Activated CD4-positive, alpha-beta T cell treated with anti-CD3 and anti-CD28 coated beads, Interleukin-2, amount 10 ng/mL, durations not matched to agents 7 days and 5 days (primary cell): ENCODE measurements around the gene AGBL4. TPM values are rescaled to one million over a fixed set of nuclear protein-coding genes. Genes with fewer than 3 reads are reported as not detected.
"Not testable (repeated sequence)": the region's sequence is repeated elsewhere in the genome, so short reads cannot be mapped to it uniquely, and the experiment has no call there.

ENCODE experiments used
- CTCF ChIA-PET: fragments of 350-600 bp; sonication (Branson Sonifier 250); formaldehyde crosslinking; loops from one replicate; lab custom pipeline; 2021; ENCODE audit warnings: antibody characterized with exemption; lab: Charles Lee
- POLR2A ChIA-PET: fragments of 350-600 bp; sonication (Branson Sonifier 250); formaldehyde crosslinking; loops from one replicate; lab custom pipeline; 2021; ENCODE audit warnings: antibody characterized with exemption; lab: Charles Lee
- DNase-seq: peaks from one replicate; pipeline ENCODE4 v3.0.0-alpha.2; 2020
- H3K27ac Mint-ChIP-seq: one replicate; pipeline ENCODE4 v1.8.0; 2021; ENCODE audit warnings: mild to moderate bottlenecking, moderate library complexity, mixed read lengths
- H3K27me3 Mint-ChIP-seq: one replicate; pipeline ENCODE4 v1.8.0; 2021; ENCODE audit warnings: mixed read lengths
- H3K36me3 Mint-ChIP-seq: one replicate; pipeline ENCODE4 v1.8.0; 2021; ENCODE audit warnings: low read depth, mixed read lengths
- H3K4me1 Mint-ChIP-seq: one replicate; pipeline ENCODE4 v1.8.0; 2021; ENCODE audit warnings: mixed read lengths
- H3K4me3 Mint-ChIP-seq: one replicate; pipeline ENCODE4 v1.8.0; 2021; ENCODE audit warnings: mild to moderate bottlenecking, moderate library complexity, mixed read lengths
- H3K9me3 Mint-ChIP-seq: one replicate; pipeline ENCODE4 v1.8.0; 2021; ENCODE audit warnings: mixed read lengths
- total RNA-seq, 2 experiments: library from RNA; stranded (reverse); gene quantifications; one replicate each; pipeline ENCODE4 v1.2.3, GENCODE V29; 2021

Gene AGBL4
- total RNA-seq, 2 experiments from 2014 or later, result not detected

- CTCF ChIA-PET, result no interaction called here
- H3K36me3 Mint-ChIP-seq, result no peaks in the 10 kb centered on the region
- H3K4me1 Mint-ChIP-seq, result no peaks in the 10 kb centered on the region
- no peaks in the 10 kb centered on the region for H3K27me3 Mint-ChIP-seq
- H3K9me3 Mint-ChIP-seq, result no peaks in the 10 kb centered on the region
- no peak for DNase-seq
- H3K4me3 Mint-ChIP-seq, result no peak overlapping the region
- no peak overlapping the region for H3K27ac Mint-ChIP-seq
- POLR2A ChIA-PET, result no interaction called here
These were observed 169.0 kb downstream of the AGBL4 start for GRCh38 chr1:49854741-49855140.

- peaks cover 46% of the 10 kb centered on the region for H3K9me3 Mint-ChIP-seq
These were observed 181.2 kb downstream of the AGBL4 start for GRCh38 chr1:49842596-49842995.

GRCh38 chr1:49841767-49842166, 182.0 kb downstream of the AGBL4 start:
- H3K9me3 Mint-ChIP-seq, result peaks cover 41% of the 10 kb centered on the region
- POLR2A ChIA-PET, result no interaction called here
- DNase-seq, result no peak
- CTCF ChIA-PET, result no interaction called here
- H3K4me1 Mint-ChIP-seq, result no peaks in the 10 kb centered on the region
- H3K27ac Mint-ChIP-seq, result no peak overlapping the region
- no peaks in the 10 kb centered on the region for H3K27me3 Mint-ChIP-seq
- no peaks in the 10 kb centered on the region for H3K36me3 Mint-ChIP-seq
- no peak overlapping the region for H3K4me3 Mint-ChIP-seq

More at GRCh38 chr1:49842596-49842995, 181.2 kb downstream of the AGBL4 start:
- H3K4me1 Mint-ChIP-seq, result no peaks in the 10 kb centered on the region
- ChIA-PET POLR2A (no interaction called here), CTCF (no interaction called here)
- no peaks in the 10 kb centered on the region for H3K36me3 Mint-ChIP-seq
- H3K27me3 Mint-ChIP-seq, result no peaks in the 10 kb centered on the region
- H3K4me3 Mint-ChIP-seq, result no peak overlapping the region
- DNase-seq, result no peak
- H3K27ac Mint-ChIP-seq, result no peak overlapping the region

- Mint-ChIP-seq H3K4me3 (no peak overlapping the region), H3K36me3 (no peaks in the 10 kb centered on the region), H3K9me3 (peaks cover 8% of the 10 kb centered on the region), H3K27ac (no peak overlapping the region), H3K27me3 (no peaks in the 10 kb centered on the region), H3K4me1 (no peaks in the 10 kb centered on the region)
- CTCF ChIA-PET, result no interaction called here
- no peak for DNase-seq
- POLR2A ChIA-PET, result no interaction called here
These were observed 199.5 kb downstream of the AGBL4 start for GRCh38 chr1:49824261-49824660.

GRCh38 chr1:49817681-49818080, 206.1 kb downstream of the AGBL4 start:
- Mint-ChIP-seq H3K4me3 (no peak overlapping the region), H3K9me3 (no peaks in the 10 kb centered on the region), H3K4me1 (no peaks in the 10 kb centered on the region), H3K27me3 (no peaks in the 10 kb centered on the region), H3K36me3 (no peaks in the 10 kb centered on the region), H3K27ac (no peak overlapping the region)
- POLR2A ChIA-PET, result no interaction called here
- CTCF ChIA-PET, result no interaction called here
- no peak for DNase-seq

GRCh38 chr1:49787013-49787412, 236.7 kb downstream of the AGBL4 start:
- H3K4me1 Mint-ChIP-seq, POLR2A ChIA-PET: not testable (repeated sequence)

GRCh38 chr1:49765034-49765433, 258.7 kb downstream of the AGBL4 start:
- no peaks in the 10 kb centered on the region for H3K27me3 Mint-ChIP-seq
- no peak overlapping the region for H3K27ac Mint-ChIP-seq
- no peak overlapping the region for H3K4me3 Mint-ChIP-seq
- CTCF ChIA-PET, result no interaction called here
- peaks cover 17% of the 10 kb centered on the region for H3K9me3 Mint-ChIP-seq
- POLR2A ChIA-PET, result no interaction called here
- DNase-seq, result no peak
- H3K36me3 Mint-ChIP-seq, result no peaks in the 10 kb centered on the region
- H3K4me1 Mint-ChIP-seq, result no peaks in the 10 kb centered on the region

More at GRCh38 chr1:49787013-49787412, 236.7 kb downstream of the AGBL4 start:
- H3K4me3 Mint-ChIP-seq, CTCF ChIA-PET, H3K27me3 Mint-ChIP-seq, H3K36me3 Mint-ChIP-seq, H3K9me3 Mint-ChIP-seq, H3K27ac Mint-ChIP-seq, DNase-seq: not testable (repeated sequence)

GRCh38 chr1:49738118-49738517, 285.6 kb downstream of the AGBL4 start:
- H3K36me3 Mint-ChIP-seq, H3K27ac Mint-ChIP-seq, CTCF ChIA-PET, H3K4me3 Mint-ChIP-seq, POLR2A ChIA-PET, H3K4me1 Mint-ChIP-seq, H3K27me3 Mint-ChIP-seq, DNase-seq: not testable (repeated sequence)
- peaks cover 22% of the 10 kb centered on the region for H3K9me3 Mint-ChIP-seq

GRCh38 chr1:49728377-49728776, 295.4 kb downstream of the AGBL4 start:
- Mint-ChIP-seq H3K27me3 (no peaks in the 10 kb centered on the region), H3K4me3 (no peak overlapping the region), H3K36me3 (no peaks in the 10 kb centered on the region), H3K27ac (no peak overlapping the region), H3K4me1 (no peaks in the 10 kb centered on the region), H3K9me3 (peaks cover 10% of the 10 kb centered on the region)
- DNase-seq, result no peak
- ChIA-PET POLR2A (no interaction called here), CTCF (no interaction called here)

- Mint-ChIP-seq H3K4me3 (no peak overlapping the region), H3K27ac (no peak overlapping the region), H3K4me1 (no peaks in the 10 kb centered on the region), H3K27me3 (no peaks in the 10 kb centered on the region), H3K36me3 (no peaks in the 10 kb centered on the region), H3K9me3 (no peaks in the 10 kb centered on the region)
- ChIA-PET POLR2A (no interaction called here), CTCF (no interaction called here)
- no peak for DNase-seq
These were observed 300.1 kb downstream of the AGBL4 start for GRCh38 chr1:49723662-49724061.

- CTCF ChIA-PET, result no interaction called here
These were observed 329.4 kb downstream of the AGBL4 start for GRCh38 chr1:49694251-49694827.

GRCh38 chr1:49686107-49686506, 337.6 kb downstream of the AGBL4 start:
- POLR2A ChIA-PET, result no interaction called here
- Mint-ChIP-seq H3K27me3 (no peaks in the 10 kb centered on the region), H3K36me3 (no peaks in the 10 kb centered on the region), H3K4me1 (no peaks in the 10 kb centered on the region), H3K27ac (no peak overlapping the region), H3K9me3 (peaks cover 2% of the 10 kb centered on the region), H3K4me3 (no peak overlapping the region)
- DNase-seq, result no peak
- CTCF ChIA-PET, result no interaction called here

More at GRCh38 chr1:49694251-49694827, 329.4 kb downstream of the AGBL4 start:
- no peak for DNase-seq
- Mint-ChIP-seq H3K27ac (no peak overlapping the region), H3K9me3 (no peaks in the 10 kb centered on the region), H3K27me3 (no peaks in the 10 kb centered on the region), H3K4me1 (no peaks in the 10 kb centered on the region), H3K4me3 (no peak overlapping the region), H3K36me3 (no peaks in the 10 kb centered on the region)
- POLR2A ChIA-PET, result no interaction called here

- H3K4me3 Mint-ChIP-seq, result no peak overlapping the region
- no peak overlapping the region for H3K27ac Mint-ChIP-seq
- no peaks in the 10 kb centered on the region for H3K36me3 Mint-ChIP-seq
- POLR2A ChIA-PET, result no interaction called here
- no peaks in the 10 kb centered on the region for H3K4me1 Mint-ChIP-seq
- CTCF ChIA-PET, result no interaction called here
- no peak for DNase-seq
- H3K27me3 Mint-ChIP-seq, result no peaks in the 10 kb centered on the region
- peaks cover 4% of the 10 kb centered on the region for H3K9me3 Mint-ChIP-seq
These were observed 346.0 kb downstream of the AGBL4 start for GRCh38 chr1:49677706-49678105.

GRCh38 chr1:49651136-49651535, 372.6 kb downstream of the AGBL4 start:
- no peaks in the 10 kb centered on the region for H3K4me1 Mint-ChIP-seq
- no peak for DNase-seq
- H3K27me3 Mint-ChIP-seq, result no peaks in the 10 kb centered on the region
- no peaks in the 10 kb centered on the region for H3K36me3 Mint-ChIP-seq
- no peak overlapping the region for H3K27ac Mint-ChIP-seq
- CTCF ChIA-PET, result no interaction called here
- POLR2A ChIA-PET, result no interaction called here
- H3K9me3 Mint-ChIP-seq, result peaks cover 6% of the 10 kb centered on the region
- H3K4me3 Mint-ChIP-seq, result no peak overlapping the region
